OCI-LY7 (cell line): ENCODE data around the gene INPP5K. TPM values are rescaled to one million over a fixed set of nuclear protein-coding genes. Genes with fewer than 3 reads are reported as not detected.

ENCODE experiments used
- BruUV-seq: library from RNA; stranded (reverse); fragments of 400-500 nt; replicated peaks from 2 replicates; lab custom pipeline; 2021; lab: Mats Ljungman, UMichigan
- CTCF ChIA-PET: fragments of 300-600 bp; sonication (Branson Sonifier 250); formaldehyde crosslinking; loops from one replicate; lab custom pipeline; 2022; ENCODE audit warnings: antibody characterized with exemption; ENCODE audit not compliant: unreplicated experiment; lab: Charles Lee
- POLR2A ChIA-PET: fragments of 300-600 bp; sonication (Branson Sonifier 250); formaldehyde crosslinking; loops from one replicate; lab custom pipeline; 2022; ENCODE audit warnings: antibody characterized with exemption; lab: Charles Lee
- DNase-seq: peaks from one replicate; pipeline ENCODE4 v3.0.0-alpha.2; 2015; ENCODE audit warnings: low spot score
- H2AFZ ChIP-seq: fragments of 200-600 bp; sonication (generic), shearing (Covaris generic); 2 replicates; pipeline ENCODE4 v1.6.1; 2014; ENCODE audit warnings: mild to moderate bottlenecking, antibody characterized with exemption, low read length, moderate library complexity
- H3K27ac ChIP-seq: fragments of 200-600 bp; sonication (generic); 2 replicates; pipeline ENCODE4 v1.5.1; 2014; ENCODE audit warnings: mixed run types, low read depth, mild to moderate bottlenecking, moderate library complexity, low read length, inconsistent platforms; ENCODE audit not compliant: poor library complexity, severe bottlenecking
- H3K36me3 ChIP-seq: fragments of 200-600 bp; sonication (generic); 2 replicates; pipeline ENCODE4 v1.6.1; 2014; ENCODE audit warnings: mild to moderate bottlenecking, antibody characterized with exemption, low read length, moderate library complexity, mixed read lengths; ENCODE audit not compliant: insufficient read depth
- H3K4me1 ChIP-seq: fragments of 200-600 bp; sonication (generic); 2 replicates; pipeline ENCODE4 v1.5.1; 2014; ENCODE audit warnings: mild to moderate bottlenecking, low read length; ENCODE audit not compliant: insufficient read depth, poor library complexity, severe bottlenecking
- H3K4me2 ChIP-seq: fragments of 200-600 bp; sonication (generic); 2 replicates; pipeline ENCODE4 v1.6.1; 2014; ENCODE audit warnings: mild to moderate bottlenecking, low read length
- H3K4me3 ChIP-seq: fragments of 200-600 bp; sonication (generic); 2 replicates; pipeline ENCODE4 v1.5.1; 2014; ENCODE audit warnings: mild to moderate bottlenecking, low read depth, low read length; ENCODE audit not compliant: poor library complexity, severe bottlenecking
- H3K79me2 ChIP-seq: fragments of 200-600 bp; sonication (generic); 2 replicates; pipeline ENCODE4 v1.6.1; 2016; ENCODE audit warnings: low read depth, mild to moderate bottlenecking, low read length, moderate library complexity, mixed read lengths; ENCODE audit not compliant: insufficient read depth
- H3K9me2 ChIP-seq: fragments of 200-600 bp; sonication (generic); 2 replicates; pipeline ENCODE4 v1.6.1; 2016; ENCODE audit warnings: mild to moderate bottlenecking, low read length, mixed read lengths; ENCODE audit not compliant: insufficient read depth
- H3K9me3 ChIP-seq: fragments of 200-600 bp; sonication (generic); 2 replicates; pipeline ENCODE4 v1.6.1; 2014; ENCODE audit warnings: mild to moderate bottlenecking, mixed run types, low read length, mixed read lengths
- H4K20me1 ChIP-seq: fragments of 200-600 bp; sonication (generic); 2 replicates; pipeline ENCODE4 v1.6.1; 2014; ENCODE audit warnings: mild to moderate bottlenecking, antibody characterized with exemption, low read length, moderate library complexity, mixed read lengths; ENCODE audit not compliant: insufficient read depth
- EZH2phosphoT487 ChIP-seq: fragments of 200-600 bp; sonication (generic); IDR thresholded peaks from 2 replicates; pipeline ENCODE4 v1.6.1; 2018; ENCODE audit warnings: low read depth, borderline replicate concordance, mild to moderate bottlenecking, mixed run types, antibody characterized with exemption, low read length, moderate library complexity, mixed read lengths
- intact Hi-C: fragments of 100-400 bp; cut with micrococcal nuclease; formaldehyde crosslinking; loops from one replicate; pipeline ENCODE4 v1.10.0; 2022; ENCODE audit not compliant: unreplicated experiment
- total RNA-seq, 2 experiments: library from RNA; depleted of rRNA in 1 of 2; stranded (reverse); fragments of >200 nt in 1 of 2; shearing (Covaris generic) in 1 of 2; gene quantifications; 2 replicates each; pipeline ENCODE4 v1.2.3, GENCODE V29; 2014 to 2022
- TF ChIP-seq, protein P1 (sequence below): fragments of 200-600 bp; sonication (generic); conservative IDR thresholded peaks from 2 replicates; pipeline ENCODE4 v1.5.1; 2014; ENCODE audit warnings: mild to moderate bottlenecking, antibody characterized with exemption, low read length, moderate library complexity, mixed read lengths

Gene INPP5K
- total RNA-seq, 2 experiments from 2014 or later, result 28.8 to 40.7 TPM

- H3K9me2 ChIP-seq, result no peaks in the 10 kb centered on the region
- no peak for DNase-seq
- H3K27ac ChIP-seq, result no peak overlapping the region
- intact Hi-C loops, result no loop called here
- H3K4me1 ChIP-seq, result no peaks in the 10 kb centered on the region
- ChIA-PET CTCF (no interaction called here), POLR2A (no interaction called here)
- no peak for TF ChIP-seq EZH2phosphoT487
- TF ChIP-seq, protein P1, sequence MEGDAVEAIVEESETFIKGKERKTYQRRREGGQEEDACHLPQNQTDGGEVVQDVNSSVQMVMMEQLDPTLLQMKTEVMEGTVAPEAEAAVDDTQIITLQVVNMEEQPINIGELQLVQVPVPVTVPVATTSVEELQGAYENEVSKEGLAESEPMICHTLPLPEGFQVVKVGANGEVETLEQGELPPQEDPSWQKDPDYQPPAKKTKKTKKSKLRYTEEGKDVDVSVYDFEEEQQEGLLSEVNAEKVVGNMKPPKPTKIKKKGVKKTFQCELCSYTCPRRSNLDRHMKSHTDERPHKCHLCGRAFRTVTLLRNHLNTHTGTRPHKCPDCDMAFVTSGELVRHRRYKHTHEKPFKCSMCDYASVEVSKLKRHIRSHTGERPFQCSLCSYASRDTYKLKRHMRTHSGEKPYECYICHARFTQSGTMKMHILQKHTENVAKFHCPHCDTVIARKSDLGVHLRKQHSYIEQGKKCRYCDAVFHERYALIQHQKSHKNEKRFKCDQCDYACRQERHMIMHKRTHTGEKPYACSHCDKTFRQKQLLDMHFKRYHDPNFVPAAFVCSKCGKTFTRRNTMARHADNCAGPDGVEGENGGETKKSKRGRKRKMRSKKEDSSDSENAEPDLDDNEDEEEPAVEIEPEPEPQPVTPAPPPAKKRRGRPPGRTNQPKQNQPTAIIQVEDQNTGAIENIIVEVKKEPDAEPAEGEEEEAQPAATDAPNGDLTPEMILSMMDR, result no peak
- 0 out of 2 replicates have a peak, but pooled peaks cover 3% of the 10 kb centered on the region for H3K36me3 ChIP-seq
- H3K9me3 ChIP-seq, result no peaks in the 10 kb centered on the region
- no peak overlapping the region for H3K4me2 ChIP-seq
- no peak overlapping the region for H2AFZ ChIP-seq
- H4K20me1 ChIP-seq, result no peaks in the 10 kb centered on the region
- H3K4me3 ChIP-seq, result no peak overlapping the region
- BruUV-seq, result no TSS peak
- no peaks in the 10 kb centered on the region for H3K79me2 ChIP-seq
These were observed 12.7 kb downstream of the INPP5K start for GRCh38 chr17:1503699-1504098.

DNA sequence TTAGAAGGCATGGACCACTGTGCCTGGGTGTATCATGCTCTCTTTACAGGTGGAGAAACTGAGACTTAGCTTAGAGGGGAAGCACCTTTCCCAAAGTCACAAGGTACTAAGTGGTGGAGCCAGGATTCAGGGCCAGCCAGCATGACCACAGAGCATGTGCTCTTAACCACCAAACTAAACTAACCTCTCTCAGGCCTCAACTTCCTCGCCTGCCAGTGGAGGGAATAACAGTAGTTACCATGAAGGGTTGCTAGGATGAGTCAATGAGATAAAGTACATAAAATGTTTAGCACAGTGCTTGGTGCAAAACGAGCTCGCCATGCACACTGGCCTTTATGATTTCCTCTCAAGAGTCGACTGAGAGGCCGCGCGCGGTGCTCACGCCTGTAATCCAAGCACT, 17.5 kb downstream of the INPP5K start:
- no peak overlapping the region for H3K27ac ChIP-seq
- DNase-seq, result no peak
- CTCF ChIA-PET, result interaction anchor here (0.5 kb wide), 1 partner anchor 150 kb away, joined by 4 read pairs; no protein-coding TSS in a partner anchor
- no peaks in the 10 kb centered on the region for H3K36me3 ChIP-seq
- H3K79me2 ChIP-seq, result no peaks in the 10 kb centered on the region
- H4K20me1 ChIP-seq, result no peaks in the 10 kb centered on the region
- intact Hi-C loops, result no loop called here
- no peak for TF ChIP-seq EZH2phosphoT487
- TF ChIP-seq, protein P1, result no peak
- no TSS peak for BruUV-seq
- H2AFZ ChIP-seq, result no peak overlapping the region
- no peaks in the 10 kb centered on the region for H3K4me1 ChIP-seq
- H3K4me2 ChIP-seq, result no peak overlapping the region
- POLR2A ChIA-PET, result no interaction called here
- H3K4me3 ChIP-seq, result no peak overlapping the region
- no peaks in the 10 kb centered on the region for H3K9me3 ChIP-seq
- H3K9me2 ChIP-seq, result no peaks in the 10 kb centered on the region

GRCh38 chr17:1498233-1498632, 18.2 kb downstream of the INPP5K start:
- no peaks in the 10 kb centered on the region for H4K20me1 ChIP-seq
- intact Hi-C loops, result no loop called here
- no peak overlapping the region for H2AFZ ChIP-seq
- POLR2A ChIA-PET, result interaction anchor here (1.3 kb wide), 1 partner anchor 11 kb away, joined by 3 read pairs; no protein-coding TSS in a partner anchor
- no peak overlapping the region for H3K4me2 ChIP-seq
- BruUV-seq, result no TSS peak
- no peak for TF ChIP-seq EZH2phosphoT487
- TF ChIP-seq, protein P1, result no peak
- H3K79me2 ChIP-seq, result no peaks in the 10 kb centered on the region
- H3K9me2 ChIP-seq, result no peaks in the 10 kb centered on the region
- DNase-seq, result no peak
- no peaks in the 10 kb centered on the region for H3K4me1 ChIP-seq
- no peak overlapping the region for H3K27ac ChIP-seq
- H3K4me3 ChIP-seq, result no peak overlapping the region
- H3K9me3 ChIP-seq, result no peaks in the 10 kb centered on the region
- CTCF ChIA-PET, result interaction anchor here (0.5 to 0.9 kb wide), 3 partner anchors 18 to 151 kb away, joined by 3 to 4 read pairs (median 3); partner anchors contain the start of gene INPP5K
- H3K36me3 ChIP-seq, result no peaks in the 10 kb centered on the region
